NCI-H82 treated with DMSO at 0.1 percent for 48 hours (cell line): ENCODE data around the gene PPP4R1.
A peak's percentile ranks its signal among the peaks of the same experiment; 100 is the strongest.
"Not testable (repeated sequence)": the region's sequence is repeated elsewhere in the genome, so short reads cannot be mapped to it uniquely, and the experiment has no call there.

Experiments used
- DNase-seq: peaks from one replicate; lab custom pipeline; 2025; ENCODE audit not compliant: unreplicated experiment; lab: John Stamatoyannopoulos, UW

PPP4R1 gene

GRCh38 chr18:9614401-9615279 lies at the start of gene PPP4R1:
PPP4R1 (minus strand) TSS chr18:9614559; CDS start chr18:9614484, 75 bp downstream.
- peak; percentile 4 for DNase-seq

- DNase-seq: no peak
Measured at GRCh38 chr18:9663377-9663776, 49.0 kb upstream of the PPP4R1 start.

GRCh38 chr18:9661564-9661963 lies 47.2 kb upstream of the PPP4R1 start:
- no peak for DNase-seq

- no peak for DNase-seq
Measured at GRCh38 chr18:9659499-9660375, 45.4 kb upstream of the PPP4R1 start.

GRCh38 chr18:9658087-9658641 lies 43.8 kb upstream of the PPP4R1 start:
- DNase-seq: no peak

GRCh38 chr18:9655232-9655767 lies 40.9 kb upstream of the PPP4R1 start:
- DNase-seq: no peak

- no peak for DNase-seq
Measured at GRCh38 chr18:9653390-9653789, 39.0 kb upstream of the PPP4R1 start.

- DNase-seq: no peak
Measured at GRCh38 chr18:9649164-9649540, 34.8 kb upstream of the PPP4R1 start.

GRCh38 chr18:9648431-9649163 lies 34.2 kb upstream of the PPP4R1 start:
- no peak for DNase-seq

GRCh38 chr18:9647496-9648323 lies 33.4 kb upstream of the PPP4R1 start:
- DNase-seq: no peak

- no peak for DNase-seq
Measured at GRCh38 chr18:9643549-9643948, 29.2 kb upstream of the PPP4R1 start.

- no peak for DNase-seq
Measured at GRCh38 chr18:9642799-9643462, 28.6 kb upstream of the PPP4R1 start.

- not testable (repeated sequence) for DNase-seq
Measured at GRCh38 chr18:9641081-9641480, 26.7 kb upstream of the PPP4R1 start.

- no peak for DNase-seq
Measured at GRCh38 chr18:9638886-9639285, 24.5 kb upstream of the PPP4R1 start.

GRCh38 chr18:9637036-9637767 lies 22.8 kb upstream of the PPP4R1 start:
- DNase-seq: no peak

- DNase-seq: no peak
Measured at GRCh38 chr18:9634856-9635255, 20.5 kb upstream of the PPP4R1 start.

GRCh38 chr18:9631814-9632496 lies 17.6 kb upstream of the PPP4R1 start:
- no peak for DNase-seq

GRCh38 chr18:9630444-9630843 lies 16.1 kb upstream of the PPP4R1 start:
- DNase-seq: no peak
